Adrenal gland (tissue), 5 donors: ENCODE data around the gene NFATC3.

Experiments used
- CTCF ChIP-seq, 6 experiments: fragments of 450-650 bp in 4 of 6; fragments of 200-600 bp in 2 of 6; sonication (generic) in 1 of 6; IDR thresholded peaks; 1 replicate in 5 of 6; 2 replicates in 1 of 6; pipeline versions ENCODE4 v1.5.1 to v1.8.0; 2016 to 2021; ENCODE audit warnings: antibody characterized with exemption in 6 of 6, mild to moderate bottlenecking in 2 of 6, moderate library complexity in 1 of 6
- POLR2A ChIP-seq, 2 donors: fragments of 450-650 bp; IDR thresholded peaks; one replicate each; pipeline ENCODE4 v1.6.1; 2017; ENCODE audit warnings: antibody characterized with exemption in 2 of 2, mild to moderate bottlenecking in 2 of 2, moderate library complexity in 1 of 2
- donor health status: DM: no; HTN: no; CAD: no.

- TF ChIP-seq POLR2A (IDR thresholded peaks at IDR 0.05) (no peak), CTCF (IDR thresholded peaks at IDR 0.05) (no peak)
Measured at GRCh38 chr16:68206245-68206644, 121.1 kb downstream of the NFATC3 start.
